Kidney tubule cell (primary cell): ENCODE results near the gene COASY.
"Not testable (repeated sequence)": the region's sequence is repeated elsewhere in the genome, so short reads cannot be mapped to it uniquely, and the experiment has no call there.

Experiments used
- DNase-seq: peaks from one replicate; pipeline ENCODE4 v3.0.0-alpha.2; 2018; ENCODE audit warnings: low spot score

Gene COASY

GRCh38 chr17:42531455-42532354 lies 30.2 kb upstream of the COASY start:
- DNase-seq, result peak; percentile 64

- no peak for DNase-seq
Observed at GRCh38 chr17:42535155-42536047, 26.5 kb upstream of the COASY start.

GRCh38 chr17:42536048-42536371 lies 25.9 kb upstream of the COASY start, which contains the start of gene NAGLU:
TSS of gene NAGLU (plus strand) at chr17:42536241. CDS start at chr17:42536273, 32 bp downstream.
- DNase-seq, result peak; percentile 88

GRCh38 chr17:42536372-42537155 lies 25.4 kb upstream of the COASY start:
- DNase-seq, result peak; percentile 86

- DNase-seq, result no peak
Observed at GRCh38 chr17:42537156-42537805, 24.7 kb upstream of the COASY start.

GRCh38 chr17:42537826-42538451 lies 24.0 kb upstream of the COASY start:
- no peak for DNase-seq

- no peak for DNase-seq
Observed at GRCh38 chr17:42538482-42538881, 23.5 kb upstream of the COASY start.

- not testable (repeated sequence) for DNase-seq
Observed at GRCh38 chr17:42540558-42540957, 21.4 kb upstream of the COASY start.

- peak; percentile 82 for DNase-seq
Observed at GRCh38 chr17:42541041-42541833, 20.7 kb upstream of the COASY start.

GRCh38 chr17:42543190-42544079 lies 18.5 kb upstream of the COASY start:
- no peak for DNase-seq

- no peak for DNase-seq
Observed at GRCh38 chr17:42544874-42545283, 17.1 kb upstream of the COASY start.

- DNase-seq, result not testable (repeated sequence)
Observed at GRCh38 chr17:42545755-42546505, 16.0 kb upstream of the COASY start.

- DNase-seq, result no peak
Observed at GRCh38 chr17:42547001-42547461, 14.9 kb upstream of the COASY start.

- DNase-seq, result no peak
Observed at GRCh38 chr17:42547698-42548069, 14.3 kb upstream of the COASY start.

- DNase-seq, result peak; percentile 84
Observed at GRCh38 chr17:42548070-42548837, 13.7 kb upstream of the COASY start.

GRCh38 chr17:42548993-42549755 lies 12.8 kb upstream of the COASY start:
- DNase-seq, result no peak

- DNase-seq, result not testable (repeated sequence)
Observed at GRCh38 chr17:42552736-42553135, 9.2 kb upstream of the COASY start, which contains the start of gene HSD17B1. TSS of gene HSD17B1 (plus strand) at chr17:42552923. CDS start at chr17:42552934, 11 bp downstream.
